Measurements from ENCODE around the gene AHSG. TPM values are rescaled to one million over a fixed set of nuclear protein-coding genes. Genes with fewer than 3 reads are reported as not detected.
A peak's percentile ranks its signal among the peaks of the same experiment; 100 is the strongest.

AHSG gene
- total and polyA plus RNA-seq, 7 experiments from 2014 or later = not detected

- Histone ChIP-seq H3K4me1 (ENCODE audit: control insufficient read depth in 2 of 2, insufficient read depth in 2 of 2, low read length in 2 of 2) (no peaks in the 10 kb centered on the region), H3K27ac (ENCODE audit: low read depth, low read length) (no peak overlapping the region), H3K4me3 (ENCODE audit: low read length) (no peak overlapping the region), H3K27me3 (ENCODE audit: control insufficient read depth in 2 of 2, insufficient read depth in 2 of 2, low read length in 2 of 2) (no peaks in the 10 kb centered on the region), H3K36me3 (ENCODE audit: control insufficient read depth in 2 of 3, insufficient read depth in 3 of 3, low read length in 3 of 3) (no peaks in the 10 kb centered on the region), H3K9me3 (ENCODE audit: control insufficient read depth in 2 of 3, low read length in 3 of 3) (no peaks in the 10 kb centered on the region)
- Mint-ChIP-seq H3K27ac (no peak overlapping the region), H3K4me3 (no peak overlapping the region), H3K27me3 (peaks cover 0 to 9% (median 4%) of the 10 kb centered on the region in 5 donors), H3K4me1 (no peaks in the 10 kb centered on the region), H3K9me3 (no peaks in the 10 kb centered on the region), H3K36me3 (no peaks in the 10 kb centered on the region)
- intact Hi-C loops (cut with micrococcal nuclease) = no loop called here
- DNase-seq (no peak), ATAC-seq (no peak)
- POLR2A ChIA-PET = no interaction called here
- CTCF ChIA-PET = interaction anchor here (1.1 to 1.2 kb wide), 2 partner anchors 16 to 19 kb away, joined by 3 to 4 read pairs; no protein-coding TSS in a partner anchor
Observed at GRCh38 chr3:186598108-186598784, 14.6 kb upstream of the AHSG start.

GRCh38 chr3:186598794-186599141 lies 14.1 kb upstream of the AHSG start:
- Histone ChIP-seq H3K27ac (ENCODE audit: low read depth, low read length) (no peak overlapping the region), H3K9me3 (ENCODE audit: control insufficient read depth in 2 of 3, low read length in 3 of 3) (no peaks in the 10 kb centered on the region), H3K27me3 (ENCODE audit: control insufficient read depth in 2 of 2, insufficient read depth in 2 of 2, low read length in 2 of 2) (no peaks in the 10 kb centered on the region), H3K4me1 (ENCODE audit: control insufficient read depth in 2 of 2, insufficient read depth in 2 of 2, low read length in 2 of 2) (no peaks in the 10 kb centered on the region), H3K36me3 (ENCODE audit: control insufficient read depth in 2 of 3, insufficient read depth in 3 of 3, low read length in 3 of 3) (no peaks in the 10 kb centered on the region), H3K4me3 (ENCODE audit: low read length) (no peak overlapping the region)
- ChIA-PET POLR2A (no interaction called here), CTCF (no interaction called here)
- DNase-seq (no peak), ATAC-seq (no peak)
- H3K27me3 Mint-ChIP-seq = peaks cover 0 to 9% (median 4%) of the 10 kb centered on the region in 5 donors
- no peaks in the 10 kb centered on the region for H3K9me3 Mint-ChIP-seq
- intact Hi-C loops (cut with micrococcal nuclease) = no loop called here
- no peaks in the 10 kb centered on the region for H3K4me1 Mint-ChIP-seq
- no peak overlapping the region for H3K4me3 Mint-ChIP-seq
- H3K36me3 Mint-ChIP-seq = no peaks in the 10 kb centered on the region
- H3K27ac Mint-ChIP-seq = no peak overlapping the region

- intact Hi-C loops (cut with micrococcal nuclease) = no loop called here
- no peak overlapping the region for H3K4me3 ChIP-seq (ENCODE audit: low read length)
- no peak overlapping the region for H3K27ac ChIP-seq (ENCODE audit: low read depth, low read length)
- no peaks in the 10 kb centered on the region for H3K27me3 ChIP-seq (ENCODE audit: control insufficient read depth in 2 of 2, insufficient read depth in 2 of 2, low read length in 2 of 2)
- no peaks in the 10 kb centered on the region for H3K9me3 Mint-ChIP-seq
- no peaks in the 10 kb centered on the region for H3K4me1 Mint-ChIP-seq
- H3K27ac Mint-ChIP-seq = no peak overlapping the region
- no peaks in the 10 kb centered on the region for H3K36me3 Mint-ChIP-seq
- peaks cover 0 to 9% (median 4%) of the 10 kb centered on the region in 5 donors for H3K27me3 Mint-ChIP-seq
- POLR2A ChIA-PET = no interaction called here
- no peaks in the 10 kb centered on the region for H3K4me1 ChIP-seq (ENCODE audit: control insufficient read depth in 2 of 2, insufficient read depth in 2 of 2, low read length in 2 of 2)
- H3K9me3 ChIP-seq (ENCODE audit: control insufficient read depth in 2 of 3, low read length in 3 of 3) = no peaks in the 10 kb centered on the region
- no peaks in the 10 kb centered on the region for H3K36me3 ChIP-seq (ENCODE audit: control insufficient read depth in 2 of 3, insufficient read depth in 3 of 3, low read length in 3 of 3)
- H3K4me3 Mint-ChIP-seq = no peak overlapping the region
- ATAC-seq (no peak), DNase-seq (no peak)
- CTCF ChIA-PET = interaction anchor here (1.3 to 2.2 kb wide), 2 partner anchors 10 to 15 kb away, joined by 5 to 6 read pairs; no protein-coding TSS in a partner anchor
Observed at GRCh38 chr3:186599142-186599784, 13.6 kb upstream of the AHSG start.

- DNase-seq (no peak), ATAC-seq (no peak)
- Mint-ChIP-seq H3K4me3 (no peak overlapping the region), H3K27ac (no peak overlapping the region), H3K9me3 (no peaks in the 10 kb centered on the region), H3K27me3 (peaks cover 0 to 9% (median 4%) of the 10 kb centered on the region in 5 donors), H3K36me3 (no peaks in the 10 kb centered on the region), H3K4me1 (no peaks in the 10 kb centered on the region)
- Histone ChIP-seq H3K4me1 (ENCODE audit: control insufficient read depth in 2 of 2, insufficient read depth in 2 of 2, low read length in 2 of 2) (no peaks in the 10 kb centered on the region), H3K36me3 (ENCODE audit: control insufficient read depth in 2 of 3, insufficient read depth in 3 of 3, low read length in 3 of 3) (no peaks in the 10 kb centered on the region), H3K27ac (ENCODE audit: low read depth, low read length) (no peak overlapping the region), H3K9me3 (ENCODE audit: control insufficient read depth in 2 of 3, low read length in 3 of 3) (no peaks in the 10 kb centered on the region), H3K27me3 (ENCODE audit: control insufficient read depth in 2 of 2, insufficient read depth in 2 of 2, low read length in 2 of 2) (no peaks in the 10 kb centered on the region), H3K4me3 (ENCODE audit: low read length) (no peak overlapping the region)
- ChIA-PET CTCF (interaction anchor here (1.3 to 2.2 kb wide), 2 partner anchors 10 to 15 kb away, joined by 5 to 6 read pairs; no protein-coding TSS in a partner anchor), POLR2A (no interaction called here)
- intact Hi-C loops (cut with micrococcal nuclease) = no loop called here
Observed at GRCh38 chr3:186599785-186600166, 13.1 kb upstream of the AHSG start.

DNA sequence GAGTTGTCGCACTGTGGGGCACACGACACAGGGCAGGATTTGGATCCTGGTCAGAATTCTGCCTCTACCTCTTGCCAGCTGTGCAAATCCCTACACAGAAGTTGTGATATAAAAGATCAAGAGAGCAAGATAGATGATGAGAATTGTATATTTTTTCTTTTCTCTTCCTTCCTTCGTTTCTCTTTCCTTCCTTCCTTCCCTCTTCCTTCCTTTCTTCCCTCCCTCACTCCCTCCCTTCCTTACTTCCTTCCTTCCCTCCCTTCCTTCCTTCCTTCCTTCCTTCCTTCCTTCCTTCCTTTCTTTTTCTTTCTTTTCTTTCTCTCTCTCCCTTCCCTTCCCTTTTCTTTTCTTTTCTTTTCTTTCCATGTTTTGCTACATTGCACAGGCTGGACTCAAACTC lies 12.0 kb upstream of the AHSG start:
- H3K36me3 ChIP-seq (ENCODE audit: control insufficient read depth in 2 of 3, insufficient read depth in 3 of 3, low read length in 3 of 3) = no peaks in the 10 kb centered on the region
- intact Hi-C loops (cut with micrococcal nuclease) = no loop called here
- DNase-seq (no peak), ATAC-seq (no peak)
- no peak overlapping the region for H3K27ac ChIP-seq (ENCODE audit: low read depth, low read length)
- ChIA-PET POLR2A (no interaction called here), CTCF (interaction anchor here (1.1 to 2.2 kb wide), 2 partner anchors 9 to 16 kb away, joined by 5 read pairs; no protein-coding TSS in a partner anchor)
- no peaks in the 10 kb centered on the region for H3K9me3 Mint-ChIP-seq
- no peaks in the 10 kb centered on the region for H3K27me3 ChIP-seq (ENCODE audit: control insufficient read depth in 2 of 2, insufficient read depth in 2 of 2, low read length in 2 of 2)
- no peak overlapping the region for H3K4me3 Mint-ChIP-seq
- H3K4me1 Mint-ChIP-seq = no peaks in the 10 kb centered on the region
- no peaks in the 10 kb centered on the region for H3K9me3 ChIP-seq (ENCODE audit: control insufficient read depth in 2 of 3, low read length in 3 of 3)
- no peaks in the 10 kb centered on the region for H3K4me1 ChIP-seq (ENCODE audit: control insufficient read depth in 2 of 2, insufficient read depth in 2 of 2, low read length in 2 of 2)
- no peaks in the 10 kb centered on the region for H3K36me3 Mint-ChIP-seq
- peaks cover 0 to 9% (median 4%) of the 10 kb centered on the region in 5 donors for H3K27me3 Mint-ChIP-seq
- H3K27ac Mint-ChIP-seq = no peak overlapping the region
- H3K4me3 ChIP-seq (ENCODE audit: low read length) = no peak overlapping the region

DNA sequence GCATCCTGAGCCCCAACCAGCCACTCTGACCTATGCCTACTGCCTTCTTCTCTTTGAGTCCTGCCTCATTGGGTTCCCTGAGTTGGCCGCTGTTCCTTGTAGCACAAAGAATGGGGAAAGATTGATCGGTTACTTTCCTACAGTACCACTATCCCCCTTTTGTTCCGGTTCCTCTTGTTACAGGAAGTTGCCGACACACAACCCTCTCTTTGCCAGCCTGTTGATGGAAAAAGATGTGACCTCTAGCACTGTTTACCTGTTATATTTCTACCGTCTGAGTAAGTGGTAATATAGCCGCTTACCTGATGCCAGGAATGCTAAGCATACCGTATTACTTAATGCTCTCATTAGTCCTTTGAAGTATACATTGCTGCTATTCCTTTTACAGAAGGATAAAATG lies 9.7 kb upstream of the AHSG start:
- Histone ChIP-seq H3K4me1 (ENCODE audit: control insufficient read depth in 2 of 2, insufficient read depth in 2 of 2, low read length in 2 of 2) (no peaks in the 10 kb centered on the region), H3K27me3 (ENCODE audit: control insufficient read depth in 2 of 2, insufficient read depth in 2 of 2, low read length in 2 of 2) (no peaks in the 10 kb centered on the region), H3K27ac (ENCODE audit: low read depth, low read length) (no peak overlapping the region), H3K36me3 (ENCODE audit: control insufficient read depth in 2 of 3, insufficient read depth in 3 of 3, low read length in 3 of 3) (no peaks in the 10 kb centered on the region), H3K9me3 (ENCODE audit: control insufficient read depth in 2 of 3, low read length in 3 of 3) (no peaks in the 10 kb centered on the region), H3K4me3 (ENCODE audit: low read length) (no peak overlapping the region)
- H3K4me3 Mint-ChIP-seq = no peak overlapping the region
- ChIA-PET CTCF (interaction anchor here (1.1 kb wide), 1 partner anchor 10 kb away, joined by 3 read pairs; the partner anchor contains the start of gene AHSG), POLR2A (interaction anchor here (0.5 kb wide), 1 partner anchor 230 kb away, joined by 5 read pairs; no protein-coding TSS in a partner anchor)
- no peaks in the 10 kb centered on the region for H3K4me1 Mint-ChIP-seq
- no peaks in the 10 kb centered on the region for H3K9me3 Mint-ChIP-seq
- intact Hi-C loops (cut with micrococcal nuclease) = no loop called here
- peaks cover 0 to 12% (median 0%) of the 10 kb centered on the region in 5 donors for H3K27me3 Mint-ChIP-seq
- no peak for ATAC-seq
- no peaks in the 10 kb centered on the region for H3K36me3 Mint-ChIP-seq
- peak overlapping the region in 1 of 9 donors; percentile 19 for H3K27ac Mint-ChIP-seq
- DNase-seq = no peak
